IPS-11a (cell line): ENCODE results near the gene ZFC3H1.

Source experiments
- H3K4me3 ChIP-seq: one replicate; pipeline ENCODE4 v1.5.1; 2013; ENCODE audit warnings: low read depth, low read length, control low read depth

The ZFC3H1 gene

GRCh38 chr12:71682466-71682865 is 18.8 kb upstream of the ZFC3H1 start:
- no peak overlapping the region for H3K4me3 ChIP-seq

- no peak overlapping the region for H3K4me3 ChIP-seq
Observed at GRCh38 chr12:71671816-71672215, 8.2 kb upstream of the ZFC3H1 start.

GRCh38 chr12:71671311-71671710 is 7.7 kb upstream of the ZFC3H1 start:
- H3K4me3 ChIP-seq, result no peak overlapping the region

GRCh38 chr12:71666259-71666658 is 2.6 kb upstream of the ZFC3H1 start:
- H3K4me3 ChIP-seq, result no peak overlapping the region

- H3K4me3 ChIP-seq, result peak overlapping the region; percentile 98
Observed at GRCh38 chr12:71665090-71665463, 1.4 kb upstream of the ZFC3H1 start.

GRCh38 chr12:71664411-71665089 is 902 bp upstream of the ZFC3H1 start:
- peak overlapping the region; percentile 98 for H3K4me3 ChIP-seq

- peak overlapping the region; percentile 98 for H3K4me3 ChIP-seq
Observed at GRCh38 chr12:71662849-71663560, 643 bp downstream of the ZFC3H1 start.

- peak overlapping the region; percentile 98 for H3K4me3 ChIP-seq
Observed at GRCh38 chr12:71661977-71662530, 1.6 kb downstream of the ZFC3H1 start.

- H3K4me3 ChIP-seq, result no peak overlapping the region
Observed at GRCh38 chr12:71656740-71657139, 6.9 kb downstream of the ZFC3H1 start.

GRCh38 chr12:71655907-71656306 is 7.7 kb downstream of the ZFC3H1 start:
- no peak overlapping the region for H3K4me3 ChIP-seq

- no peak overlapping the region for H3K4me3 ChIP-seq
Observed at GRCh38 chr12:71655495-71655894, 8.2 kb downstream of the ZFC3H1 start.

GRCh38 chr12:71654200-71654599 is 9.4 kb downstream of the ZFC3H1 start:
- no peak overlapping the region for H3K4me3 ChIP-seq

- H3K4me3 ChIP-seq, result no peak overlapping the region
Observed at GRCh38 chr12:71653137-71653536, 10.5 kb downstream of the ZFC3H1 start.

- no peak overlapping the region for H3K4me3 ChIP-seq
Observed at GRCh38 chr12:71652656-71653055, 11.0 kb downstream of the ZFC3H1 start.

- no peak overlapping the region for H3K4me3 ChIP-seq
Observed at GRCh38 chr12:71649401-71649800, 14.2 kb downstream of the ZFC3H1 start.

- no peak overlapping the region for H3K4me3 ChIP-seq
Observed at GRCh38 chr12:71648537-71648936, 15.1 kb downstream of the ZFC3H1 start.

GRCh38 chr12:71646512-71646911 is 17.1 kb downstream of the ZFC3H1 start:
- H3K4me3 ChIP-seq, result no peak overlapping the region

GRCh38 chr12:71645268-71645667 is 18.4 kb downstream of the ZFC3H1 start:
- no peak overlapping the region for H3K4me3 ChIP-seq

GRCh38 chr12:71642264-71642663 is 21.4 kb downstream of the ZFC3H1 start:
- no peak overlapping the region for H3K4me3 ChIP-seq

GRCh38 chr12:71641390-71641789 is 22.3 kb downstream of the ZFC3H1 start:
- no peak overlapping the region for H3K4me3 ChIP-seq

GRCh38 chr12:71640316-71640715 is 23.3 kb downstream of the ZFC3H1 start:
- H3K4me3 ChIP-seq, result no peak overlapping the region

GRCh38 chr12:71639341-71639760 is 24.3 kb downstream of the ZFC3H1 start:
- H3K4me3 ChIP-seq, result no peak overlapping the region
